ENCODE measurements around the gene NSUN7.
"Not testable (repeated sequence)": the region's sequence is repeated elsewhere in the genome, so short reads cannot be mapped to it uniquely, and the experiment has no call there.

Gene NSUN7

GRCh38 chr4:40812386-40812785 is 62.6 kb downstream of the NSUN7 start:
- no peak for DNase-seq (ENCODE audit: low read depth in 2 of 2, low spot score in 1 of 2)

- DNase-seq (ENCODE audit: low read depth in 2 of 2, low spot score in 1 of 2), result no peak
These were observed 63.1 kb downstream of the NSUN7 start for GRCh38 chr4:40812856-40813255.

DNA sequence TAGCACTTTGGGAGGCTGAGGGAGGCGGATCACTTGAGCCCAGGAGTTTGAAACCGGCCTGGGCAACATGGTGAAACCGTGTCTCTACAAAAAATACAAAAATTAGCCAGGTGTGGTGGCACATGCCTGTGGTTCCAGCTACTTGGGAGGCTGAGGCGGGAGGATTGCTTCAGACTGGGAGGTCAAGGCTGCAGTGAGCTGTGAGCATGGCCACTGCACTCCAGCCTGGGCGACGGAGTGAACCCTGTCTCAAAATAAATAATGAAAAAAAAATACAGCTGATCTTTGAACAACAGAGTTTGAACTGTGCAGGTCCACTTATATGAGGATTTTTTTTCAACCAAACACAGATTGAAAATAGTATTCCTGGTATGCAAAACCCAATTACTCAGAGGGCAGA is 67.4 kb downstream of the NSUN7 start:
- not testable (repeated sequence) for DNase-seq (ENCODE audit: low read depth in 2 of 2, low spot score in 1 of 2)

DNA sequence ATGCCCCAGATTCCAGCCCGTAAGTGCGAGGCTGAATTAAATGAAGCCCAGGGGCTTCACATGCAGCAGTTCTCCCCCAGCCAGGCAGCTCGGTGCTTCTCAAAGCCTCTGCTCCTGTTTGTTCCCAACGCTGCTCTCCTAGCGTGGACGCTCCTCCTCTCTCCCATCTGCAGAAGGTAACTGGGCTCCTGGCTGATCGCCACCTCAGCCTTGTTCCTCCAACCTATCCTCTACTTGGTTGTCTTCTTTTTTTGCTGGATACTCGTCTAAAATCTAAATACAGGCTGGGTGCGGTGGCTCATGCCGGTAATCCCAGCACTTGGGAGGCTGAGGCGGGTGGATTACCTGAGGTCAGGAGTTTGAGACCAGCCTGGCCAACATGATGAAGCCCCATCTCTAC is 70.3 kb downstream of the NSUN7 start:
- no peak for DNase-seq (ENCODE audit: low read depth in 2 of 2, low spot score in 1 of 2)

DNA sequence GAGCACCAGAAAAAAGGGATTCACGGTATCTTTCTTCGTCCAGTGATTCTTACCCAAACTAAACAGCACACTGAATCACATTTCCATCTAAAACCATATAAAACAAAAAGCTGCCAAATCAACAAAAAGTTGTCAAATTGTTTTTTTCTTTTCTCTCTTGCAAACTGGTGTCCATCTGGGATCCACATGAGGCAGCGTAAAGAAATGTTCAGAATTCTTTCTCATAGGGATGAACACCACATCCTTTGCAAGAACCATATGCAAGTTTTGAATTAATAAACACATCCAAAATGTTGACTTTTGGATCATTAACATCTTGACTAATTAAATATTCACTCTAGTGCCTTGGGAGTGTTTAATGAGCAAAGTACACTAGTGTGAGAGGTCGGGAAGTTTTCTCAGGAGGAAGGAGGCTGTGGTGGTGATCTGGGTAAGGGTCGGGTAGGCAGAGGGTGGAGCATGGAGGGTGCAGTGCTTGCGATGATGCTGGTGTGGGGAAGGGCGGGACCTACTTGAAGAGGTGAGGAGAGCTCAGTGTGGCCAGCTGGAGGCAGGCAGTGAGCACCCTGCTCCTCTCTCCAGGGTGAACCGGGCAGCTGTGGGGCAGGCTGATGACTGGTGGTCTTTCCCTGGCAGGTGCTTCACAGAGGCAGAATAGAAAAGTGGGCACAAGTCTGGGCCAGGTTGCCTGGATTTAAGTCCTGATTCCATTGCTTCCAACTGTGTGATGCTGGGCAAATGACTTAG is 72.8 kb downstream of the NSUN7 start:
- DNase-seq (ENCODE audit: low read depth in 2 of 2, low spot score in 1 of 2), result no peak

- no peak for DNase-seq (ENCODE audit: low read depth in 2 of 2, low spot score in 1 of 2)
These were observed 75.5 kb downstream of the NSUN7 start for GRCh38 chr4:40825014-40825838.

GRCh38 chr4:40826821-40827220 is 77.1 kb downstream of the NSUN7 start:
- no peak for DNase-seq (ENCODE audit: low read depth in 2 of 2, low spot score in 1 of 2)

DNA sequence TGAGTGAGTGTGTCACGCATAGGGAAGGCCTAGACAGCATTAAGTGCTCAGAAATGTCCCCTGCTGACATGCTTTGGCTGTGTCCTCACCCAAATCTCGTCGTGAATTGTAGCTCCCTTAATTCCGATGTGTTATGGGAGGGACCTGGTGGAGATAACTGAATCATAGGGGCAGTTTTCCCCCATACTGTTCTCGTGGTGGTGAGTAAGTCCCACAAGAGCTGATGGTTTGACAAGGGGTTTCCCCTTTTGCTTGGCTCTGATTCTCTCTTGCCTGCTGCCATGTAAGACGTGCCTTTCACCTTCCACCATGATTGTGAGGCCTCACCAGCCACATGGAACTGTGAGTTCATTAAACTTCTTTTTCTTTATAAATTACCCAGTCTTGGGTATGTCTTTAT is 78.0 kb downstream of the NSUN7 start:
- no peak for DNase-seq (ENCODE audit: low read depth in 2 of 2, low spot score in 1 of 2)

DNA sequence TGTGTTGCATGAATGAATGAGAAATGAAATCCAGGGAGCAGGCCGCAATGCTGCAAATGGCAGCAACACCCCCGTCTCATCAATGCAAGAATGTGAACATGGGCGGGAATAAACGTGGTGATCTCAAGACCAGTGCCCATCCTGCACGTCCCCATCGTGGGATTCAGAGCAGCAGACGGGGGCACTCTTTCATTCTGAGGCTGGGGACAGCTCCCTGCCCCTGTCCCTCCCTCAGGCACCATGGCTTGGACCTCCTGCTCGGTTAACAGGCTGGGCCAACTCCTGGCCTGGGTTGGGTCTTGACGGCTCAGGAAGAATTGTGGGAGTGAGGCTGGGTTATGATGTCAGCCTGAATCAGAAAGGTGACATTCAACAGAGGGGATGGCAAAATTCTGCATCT is 78.9 kb downstream of the NSUN7 start:
- no peak for DNase-seq (ENCODE audit: low read depth in 2 of 2, low spot score in 1 of 2)

- DNase-seq (ENCODE audit: low read depth in 2 of 2, low spot score in 1 of 2), result no peak
These were observed 79.8 kb downstream of the NSUN7 start for GRCh38 chr4:40829586-40829985.

GRCh38 chr4:40831146-40831907 is 81.6 kb downstream of the NSUN7 start:
- no peak for DNase-seq (ENCODE audit: low read depth in 2 of 2, low spot score in 1 of 2)

DNA sequence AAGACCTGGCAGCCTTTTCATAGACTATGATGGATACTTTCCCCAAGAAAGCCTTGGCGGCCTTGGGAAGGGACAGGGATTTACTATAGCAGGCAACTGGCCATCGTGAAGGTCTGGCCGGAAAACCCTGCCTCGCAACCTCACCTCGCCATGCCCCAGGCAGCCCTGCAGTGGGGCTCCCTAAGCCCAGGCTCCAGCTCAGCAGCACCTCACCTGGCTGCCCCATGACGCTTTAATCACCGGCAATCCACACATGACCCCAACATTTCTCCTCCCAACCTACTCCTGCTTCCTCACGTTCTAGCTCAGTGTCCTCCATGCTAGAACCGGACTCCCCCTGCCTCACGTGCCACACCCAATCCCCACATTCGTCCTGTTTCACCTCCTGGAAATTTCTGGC is 82.4 kb downstream of the NSUN7 start:
- no peak for DNase-seq (ENCODE audit: low read depth in 2 of 2, low spot score in 1 of 2)

GRCh38 chr4:40833212-40833611 is 83.5 kb downstream of the NSUN7 start:
- DNase-seq (ENCODE audit: low read depth in 2 of 2, low spot score in 1 of 2), result no peak

- no peak for DNase-seq (ENCODE audit: low read depth in 2 of 2, low spot score in 1 of 2)
These were observed 87.5 kb downstream of the NSUN7 start for GRCh38 chr4:40837094-40837870.

GRCh38 chr4:40838742-40839141 is 89.0 kb downstream of the NSUN7 start:
- no peak for DNase-seq (ENCODE audit: low read depth in 2 of 2, low spot score in 1 of 2)

DNA sequence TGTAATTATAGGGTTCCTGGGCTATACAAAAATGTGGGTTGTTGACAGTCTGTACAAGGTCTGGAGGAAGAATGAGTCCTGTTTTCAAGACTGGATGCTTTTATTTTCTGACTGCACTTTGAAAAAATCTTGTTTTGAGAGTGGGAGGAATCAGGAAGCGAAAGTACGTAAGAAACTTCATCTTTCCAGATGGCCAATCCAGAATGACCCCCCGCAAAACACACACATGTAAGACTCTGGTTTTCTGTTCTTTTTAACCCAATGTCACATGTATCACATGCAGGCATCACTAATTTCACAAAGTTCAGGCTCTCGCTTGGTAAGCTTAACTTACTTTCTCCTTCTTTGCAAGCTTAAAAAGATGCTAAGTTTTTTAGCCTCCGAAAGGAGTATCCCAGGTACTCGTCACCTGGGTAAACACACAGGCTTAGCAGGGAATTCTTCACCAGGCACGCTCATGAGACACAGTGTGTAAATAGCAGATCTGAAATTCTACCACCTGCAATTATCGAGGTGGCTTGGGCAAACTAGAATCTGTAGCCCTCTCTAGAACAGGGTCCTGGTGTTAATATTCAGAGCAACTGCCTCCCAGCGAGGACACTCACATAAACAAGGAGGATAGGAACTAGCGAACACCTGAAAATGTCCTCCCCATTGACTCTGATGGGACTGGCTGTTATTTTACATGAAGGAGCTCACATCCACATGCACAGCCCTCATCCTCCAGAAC is 90.7 kb downstream of the NSUN7 start:
- DNase-seq (ENCODE audit: low read depth in 2 of 2, low spot score in 1 of 2), result no peak

DNA sequence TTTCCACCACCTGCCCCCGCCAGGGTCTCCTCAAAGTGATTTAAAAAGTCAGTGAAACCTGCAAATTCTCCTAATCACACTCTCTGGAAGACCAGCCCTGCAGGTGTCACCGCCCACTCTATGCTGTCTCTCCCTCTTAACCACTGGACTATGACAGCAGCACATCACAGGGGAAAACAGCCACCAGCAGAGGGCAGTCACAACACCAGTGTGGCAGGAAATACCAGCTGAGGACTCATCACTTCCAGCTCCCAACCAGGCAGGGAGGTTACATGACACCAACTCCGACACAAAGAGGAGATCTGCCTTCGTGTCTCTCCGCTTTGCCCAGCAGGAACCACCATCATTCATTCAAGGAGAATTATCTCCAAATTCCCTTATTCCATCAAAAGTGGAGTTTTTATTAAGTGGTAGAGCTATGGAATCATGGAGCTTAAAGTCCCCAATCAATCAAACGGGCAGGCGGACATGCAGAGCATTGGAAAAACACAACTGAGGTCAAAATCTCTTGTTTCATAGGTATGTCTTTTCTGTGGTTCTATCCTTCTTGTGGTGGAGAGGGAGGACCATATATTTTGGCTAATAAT is 91.3 kb downstream of the NSUN7 start:
- peak in 1 of 2 donors; percentile 42 for DNase-seq (ENCODE audit: low read depth in 2 of 2, low spot score in 1 of 2)

- no peak for DNase-seq (ENCODE audit: low read depth in 2 of 2, low spot score in 1 of 2)
These were observed 92.6 kb downstream of the NSUN7 start for GRCh38 chr4:40842318-40842717.

DNA sequence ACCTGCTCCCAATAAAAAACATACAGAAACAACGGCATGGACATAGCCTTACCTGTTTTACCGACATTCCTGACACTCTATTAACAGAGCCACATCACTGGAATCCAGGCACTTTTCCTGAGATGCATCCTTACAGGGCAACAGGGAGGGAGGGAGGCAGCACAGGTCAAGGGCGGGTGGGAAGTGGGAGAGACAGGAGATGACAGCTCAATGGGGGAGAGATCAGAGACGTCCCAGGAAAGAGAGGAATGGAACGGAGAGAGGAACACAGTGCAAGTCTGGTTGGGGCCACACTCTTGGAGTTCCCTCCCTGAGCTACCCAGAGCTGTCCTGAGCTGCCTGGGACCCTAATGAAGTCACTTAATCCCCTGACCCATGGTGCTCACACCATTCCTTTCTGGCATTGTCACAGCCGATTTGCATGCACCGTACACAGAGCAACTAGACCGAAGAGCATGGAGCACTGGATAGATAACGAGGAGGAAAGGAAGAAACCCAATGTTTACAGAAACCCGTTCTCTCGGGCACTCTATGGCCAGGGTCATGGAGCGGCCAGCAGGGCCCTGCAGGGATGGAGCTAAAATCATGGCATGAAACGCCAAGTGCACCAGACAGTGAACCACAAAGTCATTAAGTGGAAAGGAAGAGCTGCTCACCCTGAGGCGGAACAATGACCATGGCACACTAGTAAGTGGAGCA is 93.1 kb downstream of the NSUN7 start:
- no peak for DNase-seq (ENCODE audit: low read depth in 2 of 2, low spot score in 1 of 2)

All from stimulated activated CD8-positive, alpha-beta memory T cell treated with anti-CD3 and anti-CD28 coated beads, Interleukin-4, amount 100 ng/mL, for 1 hour (primary cell).